Right atrium auricular region (tissue), 2 donors: ENCODE results near the gene PKLR. TPM values are rescaled to one million over a fixed set of nuclear protein-coding genes. Genes with fewer than 3 reads are reported as not detected.
A peak's percentile ranks its signal among the peaks of the same experiment; 100 is the strongest.

ENCODE experiments used
- DNase-seq: peaks from one replicate; pipeline ENCODE4 v3.0.0-alpha.2; 2019; ENCODE audit warnings: low spot score
- H3K27ac ChIP-seq, 2 donors: fragments of 200-600 bp; sonication (generic); 1 replicate in 1 of 2; 2 replicates in 1 of 2; pipeline ENCODE4 v1.5.1; 2016 to 2019
- H3K27me3 ChIP-seq, 2 donors: fragments of 200-600 bp; sonication (generic); one replicate each; pipeline versions ENCODE4 v1.5.1 to v1.6.0; 2017 to 2019
- H3K36me3 ChIP-seq: fragments of 200-600 bp; sonication (generic); one replicate; pipeline ENCODE4 v1.5.1; 2016
- H3K4me1 ChIP-seq, 2 donors: fragments of 200-600 bp; sonication (generic); one replicate each; pipeline versions ENCODE4 v1.5.1 to v1.6.0; 2017 to 2019
- H3K4me3 ChIP-seq, 2 donors: fragments of 200-600 bp; sonication (generic); 1 replicate in 1 of 2; 2 replicates in 1 of 2; pipeline ENCODE4 v1.5.1; 2017 to 2019; ENCODE audit warnings: mild to moderate bottlenecking in 1 of 2, moderate library complexity in 1 of 2
- H3K9me3 ChIP-seq, 2 donors: fragments of 200-600 bp; sonication (generic); one replicate each; pipeline ENCODE4 v1.5.1; 2019
- CTCF ChIP-seq, 2 donors: fragments of 200-600 bp; sonication (generic); IDR thresholded peaks; one replicate each; pipeline ENCODE4 v1.5.1; 2019; ENCODE audit warnings: antibody characterized with exemption in 2 of 2
- total RNA-seq, 2 donors: library from RNA; depleted of rRNA; stranded (reverse); fragments of >200 nt; gene quantifications; one replicate each; pipeline ENCODE4 v1.1.0, GENCODE V29; 2016

PKLR gene
- total RNA-seq, 2 donors from 2014 or later, result not detected

- Histone ChIP-seq H3K27ac (peak within 1 kb of the TSS; percentile 97 to 99), H3K4me3 (peak within 1 kb of the TSS; percentile 41 to 80), H3K4me1 (peaks cover 0 to 45% of the 10 kb centered on the region in 2 donors), H3K27me3 (no peaks in the 10 kb centered on the region), H3K9me3 (no peaks in the 10 kb centered on the region), H3K36me3 (peaks cover 13% of the 10 kb centered on the region)
- DNase-seq, result peak; percentile 84
- TF ChIP-seq CTCF (IDR thresholded peaks at IDR 0.05), result peak in 1 of 2 donors; percentile 16
These were observed 19.7 kb upstream of the PKLR start, which contains the start of gene RUSC1 for GRCh38 chr1:155320661-155321617. Gene RUSC1, plus strand, starts transcription at chr1:155320894. Its CDS starts 880 bp downstream, at chr1:155321774.

GRCh38 chr1:155320252-155320651, 19.0 kb upstream of the PKLR start:
- no peak for TF ChIP-seq CTCF (IDR thresholded peaks at IDR 0.05)
- Histone ChIP-seq H3K36me3 (peaks cover 13% of the 10 kb centered on the region), H3K27me3 (no peaks in the 10 kb centered on the region), H3K4me3 (peak overlapping the region; percentile 41 to 80), H3K9me3 (no peaks in the 10 kb centered on the region), H3K27ac (peak overlapping the region; percentile 97 to 99), H3K4me1 (peaks cover 0 to 38% of the 10 kb centered on the region in 2 donors)
- no peak for DNase-seq

- Histone ChIP-seq H3K36me3 (peaks cover 20% of the 10 kb centered on the region), H3K4me1 (peaks cover 0 to 31% of the 10 kb centered on the region in 2 donors), H3K9me3 (no peaks in the 10 kb centered on the region), H3K27ac (no peak overlapping the region), H3K27me3 (no peaks in the 10 kb centered on the region), H3K4me3 (no peak overlapping the region)
- no peak for TF ChIP-seq CTCF (IDR thresholded peaks at IDR 0.05)
- no peak for DNase-seq
These were observed 18.3 kb upstream of the PKLR start for GRCh38 chr1:155319536-155319935.

- DNase-seq, result no peak
- Histone ChIP-seq H3K27ac (no peak overlapping the region), H3K4me1 (peaks cover 0 to 31% of the 10 kb centered on the region in 2 donors), H3K36me3 (peaks cover 26% of the 10 kb centered on the region), H3K27me3 (no peaks in the 10 kb centered on the region), H3K4me3 (no peak overlapping the region), H3K9me3 (no peaks in the 10 kb centered on the region)
- TF ChIP-seq CTCF (IDR thresholded peaks at IDR 0.05), result no peak
These were observed 16.8 kb upstream of the PKLR start for GRCh38 chr1:155318082-155318481.

GRCh38 chr1:155316922-155317321, 15.7 kb upstream of the PKLR start:
- Histone ChIP-seq H3K36me3 (peaks cover 29% of the 10 kb centered on the region), H3K4me1 (peaks cover 0 to 21% of the 10 kb centered on the region in 2 donors), H3K9me3 (no peaks in the 10 kb centered on the region), H3K27ac (no peak overlapping the region), H3K27me3 (no peaks in the 10 kb centered on the region), H3K4me3 (no peak overlapping the region)
- TF ChIP-seq CTCF (IDR thresholded peaks at IDR 0.05), result no peak
- no peak for DNase-seq
